ENCODE data around the gene DNM3.

DNA sequence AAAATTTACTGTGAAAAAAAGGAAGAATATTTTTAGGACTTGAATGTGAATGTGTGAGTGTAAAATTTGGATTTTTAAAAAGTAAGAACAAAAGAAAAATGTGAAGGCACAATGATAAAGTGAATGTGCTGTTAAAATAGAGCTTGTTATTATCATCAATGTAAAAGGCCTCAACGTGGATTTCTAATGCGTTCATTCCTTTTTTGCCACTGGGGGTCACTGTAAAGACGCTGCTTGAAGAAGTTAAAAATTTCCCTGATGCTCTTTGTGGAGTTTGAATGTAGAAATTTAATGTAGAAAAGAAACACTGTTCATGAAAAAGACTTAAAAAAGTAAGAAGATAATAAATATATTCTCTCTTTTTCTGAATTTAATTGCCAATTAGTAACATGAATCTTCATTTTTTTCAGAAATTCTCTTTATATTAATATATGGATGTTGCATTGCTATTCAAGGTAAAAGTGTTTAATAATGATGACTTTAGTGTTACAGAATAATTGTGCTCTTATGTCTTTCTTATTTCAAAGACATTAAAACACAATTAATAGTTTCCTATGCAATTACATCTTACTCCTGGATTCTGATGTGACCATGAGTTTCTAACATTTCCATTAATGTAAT, 161.5 kb downstream of the DNM3 start:
- TF ChIP-seq, protein P1, sequence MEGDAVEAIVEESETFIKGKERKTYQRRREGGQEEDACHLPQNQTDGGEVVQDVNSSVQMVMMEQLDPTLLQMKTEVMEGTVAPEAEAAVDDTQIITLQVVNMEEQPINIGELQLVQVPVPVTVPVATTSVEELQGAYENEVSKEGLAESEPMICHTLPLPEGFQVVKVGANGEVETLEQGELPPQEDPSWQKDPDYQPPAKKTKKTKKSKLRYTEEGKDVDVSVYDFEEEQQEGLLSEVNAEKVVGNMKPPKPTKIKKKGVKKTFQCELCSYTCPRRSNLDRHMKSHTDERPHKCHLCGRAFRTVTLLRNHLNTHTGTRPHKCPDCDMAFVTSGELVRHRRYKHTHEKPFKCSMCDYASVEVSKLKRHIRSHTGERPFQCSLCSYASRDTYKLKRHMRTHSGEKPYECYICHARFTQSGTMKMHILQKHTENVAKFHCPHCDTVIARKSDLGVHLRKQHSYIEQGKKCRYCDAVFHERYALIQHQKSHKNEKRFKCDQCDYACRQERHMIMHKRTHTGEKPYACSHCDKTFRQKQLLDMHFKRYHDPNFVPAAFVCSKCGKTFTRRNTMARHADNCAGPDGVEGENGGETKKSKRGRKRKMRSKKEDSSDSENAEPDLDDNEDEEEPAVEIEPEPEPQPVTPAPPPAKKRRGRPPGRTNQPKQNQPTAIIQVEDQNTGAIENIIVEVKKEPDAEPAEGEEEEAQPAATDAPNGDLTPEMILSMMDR (IDR thresholded peaks at IDR 0.05): peak in 5 of 6 experiments; percentile 43 to 59 (median 52)
- TF ChIP-seq POLR2A (IDR thresholded peaks at IDR 0.05) (no peak), POLR2AphosphoS5 (IDR thresholded peaks at IDR 0.05) (no peak), EP300 (IDR thresholded peaks at IDR 0.05) (no peak)
